CD4-positive, alpha-beta T cell treated with Interleukin-6 at 100 ng/mL for 8 hours (primary cell): Measurements from ENCODE around the gene PLA2G4F.

Source experiments
- DNase-seq: peaks from one replicate; pipeline ENCODE4 v3.0.0-alpha.2; 2020; ENCODE audit warnings: mixed read lengths, low spot score

Gene PLA2G4F, protein sequence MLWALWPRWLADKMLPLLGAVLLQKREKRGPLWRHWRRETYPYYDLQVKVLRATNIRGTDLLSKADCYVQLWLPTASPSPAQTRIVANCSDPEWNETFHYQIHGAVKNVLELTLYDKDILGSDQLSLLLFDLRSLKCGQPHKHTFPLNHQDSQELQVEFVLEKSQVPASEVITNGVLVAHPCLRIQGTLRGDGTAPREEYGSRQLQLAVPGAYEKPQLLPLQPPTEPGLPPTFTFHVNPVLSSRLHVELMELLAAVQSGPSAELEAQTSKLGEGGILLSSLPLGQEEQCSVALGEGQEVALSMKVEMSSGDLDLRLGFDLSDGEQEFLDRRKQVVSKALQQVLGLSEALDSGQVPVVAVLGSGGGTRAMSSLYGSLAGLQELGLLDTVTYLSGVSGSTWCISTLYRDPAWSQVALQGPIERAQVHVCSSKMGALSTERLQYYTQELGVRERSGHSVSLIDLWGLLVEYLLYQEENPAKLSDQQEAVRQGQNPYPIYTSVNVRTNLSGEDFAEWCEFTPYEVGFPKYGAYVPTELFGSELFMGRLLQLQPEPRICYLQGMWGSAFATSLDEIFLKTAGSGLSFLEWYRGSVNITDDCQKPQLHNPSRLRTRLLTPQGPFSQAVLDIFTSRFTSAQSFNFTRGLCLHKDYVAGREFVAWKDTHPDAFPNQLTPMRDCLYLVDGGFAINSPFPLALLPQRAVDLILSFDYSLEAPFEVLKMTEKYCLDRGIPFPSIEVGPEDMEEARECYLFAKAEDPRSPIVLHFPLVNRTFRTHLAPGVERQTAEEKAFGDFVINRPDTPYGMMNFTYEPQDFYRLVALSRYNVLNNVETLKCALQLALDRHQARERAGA

DNA sequence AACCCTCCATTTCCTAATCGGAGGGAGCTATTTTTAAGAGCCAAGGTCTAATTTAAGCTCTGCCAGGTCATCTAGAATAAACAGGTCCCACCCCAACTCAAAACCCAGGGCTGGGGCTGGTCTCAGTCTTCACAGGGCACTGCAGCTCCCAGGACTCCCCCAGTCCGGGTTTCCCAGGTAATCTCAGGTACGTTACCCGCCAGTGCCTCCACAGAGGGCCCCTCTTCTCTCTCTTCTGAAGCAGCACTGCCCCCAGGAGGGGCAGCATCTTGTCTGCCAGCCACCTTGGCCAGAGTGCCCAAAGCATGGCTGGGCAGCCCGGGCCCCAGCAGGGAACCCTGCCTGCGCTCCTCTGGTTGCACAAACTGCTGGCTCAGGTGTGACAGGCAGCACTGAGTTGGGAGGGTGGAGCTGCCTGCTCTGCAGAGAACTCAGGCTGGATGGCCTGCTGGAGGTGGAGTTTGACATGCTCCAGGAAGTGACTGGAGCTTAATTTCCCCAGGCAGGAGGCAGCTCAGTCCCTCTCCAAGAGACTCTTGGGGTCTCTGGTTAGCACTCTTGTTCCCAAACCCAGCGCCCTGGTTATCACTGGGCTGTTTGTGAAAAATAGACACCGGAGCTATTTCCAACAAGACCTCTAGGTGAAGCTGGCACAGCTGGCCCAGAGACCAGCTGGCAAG is at the start of gene PLA2G4F:
Gene PLA2G4F, minus strand, starts transcription at position 394 of the 680 bp plus-strand sequence. Its CDS starts 87 bp downstream, at position 307.
- DNase-seq: no peak

DNA sequence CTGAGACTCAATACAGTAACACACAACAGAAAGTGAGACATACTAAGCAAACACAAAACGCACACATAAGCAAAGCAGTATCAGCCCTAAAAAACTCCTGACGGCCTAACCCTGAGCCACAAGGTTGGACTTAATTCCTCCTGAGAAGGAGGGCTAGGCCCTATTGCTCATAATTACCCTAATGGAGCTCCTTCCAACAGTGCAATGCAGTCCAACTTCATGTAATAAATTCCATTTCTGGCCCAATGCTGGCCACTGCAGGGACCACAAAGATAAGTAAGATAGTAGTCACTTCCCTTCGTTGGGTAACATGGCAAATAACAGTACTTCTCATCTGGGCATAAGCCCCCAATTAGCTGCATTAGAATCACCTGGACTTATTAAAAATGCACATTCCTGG is 47.5 kb upstream of the PLA2G4F start:
- DNase-seq: no peak

DNA sequence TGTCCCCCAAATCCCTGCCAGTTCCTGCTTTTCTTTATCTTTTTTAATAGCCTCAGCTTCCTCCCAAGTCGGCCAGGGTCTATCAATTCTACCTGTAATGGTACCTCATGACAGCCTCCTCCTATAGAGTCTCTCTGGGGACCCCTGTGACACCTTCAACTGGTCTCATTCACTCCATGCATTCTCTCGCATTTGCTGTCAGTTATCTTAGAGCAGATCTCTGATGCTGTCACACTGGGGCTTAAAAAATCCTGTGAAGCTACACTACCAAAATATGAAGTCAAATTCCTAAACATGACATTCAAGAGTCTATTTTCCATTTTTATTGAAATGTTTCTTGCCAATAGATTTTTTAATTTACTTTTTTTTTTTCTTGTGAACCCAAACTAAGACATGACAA is 46.2 kb upstream of the PLA2G4F start:
- no peak for DNase-seq

DNA sequence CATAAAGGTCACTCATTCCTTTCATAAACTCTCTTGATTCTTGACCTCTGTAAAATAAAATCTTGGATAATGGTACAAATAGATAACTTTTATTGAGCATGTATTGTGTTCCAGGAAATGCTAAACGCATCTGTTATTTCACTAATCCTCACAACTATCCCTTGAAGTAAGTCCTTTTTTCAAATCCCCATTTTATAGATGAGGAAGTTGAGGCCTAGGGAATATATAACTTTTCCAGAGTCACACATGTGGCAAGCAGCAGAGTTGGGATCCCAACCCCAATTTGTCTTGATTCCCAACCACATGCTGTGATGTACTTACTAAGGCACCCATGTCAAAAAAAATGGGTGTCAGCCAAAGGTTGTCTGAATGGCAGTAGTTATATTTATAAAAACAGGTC is 45.4 kb upstream of the PLA2G4F start:
- DNase-seq: no peak

DNA sequence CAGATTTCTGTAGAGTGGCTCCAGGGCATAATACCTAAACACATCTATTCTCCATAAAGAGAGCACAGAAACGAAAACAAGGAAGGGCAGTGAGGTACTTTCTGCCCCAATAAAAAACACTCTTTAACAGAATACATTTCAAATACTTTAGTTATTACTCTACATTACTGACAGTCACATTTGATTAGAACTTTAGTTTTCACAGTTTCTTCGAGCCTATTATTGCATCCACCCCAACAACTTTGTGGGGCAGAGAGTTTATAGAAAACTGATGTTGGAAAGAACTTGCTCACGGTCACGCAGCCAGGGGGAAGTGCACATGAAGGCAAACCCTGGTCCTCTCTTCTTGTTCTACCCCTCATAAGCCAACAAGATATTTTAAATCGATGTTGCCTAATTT is 42.7 kb upstream of the PLA2G4F start:
- no peak for DNase-seq

DNA sequence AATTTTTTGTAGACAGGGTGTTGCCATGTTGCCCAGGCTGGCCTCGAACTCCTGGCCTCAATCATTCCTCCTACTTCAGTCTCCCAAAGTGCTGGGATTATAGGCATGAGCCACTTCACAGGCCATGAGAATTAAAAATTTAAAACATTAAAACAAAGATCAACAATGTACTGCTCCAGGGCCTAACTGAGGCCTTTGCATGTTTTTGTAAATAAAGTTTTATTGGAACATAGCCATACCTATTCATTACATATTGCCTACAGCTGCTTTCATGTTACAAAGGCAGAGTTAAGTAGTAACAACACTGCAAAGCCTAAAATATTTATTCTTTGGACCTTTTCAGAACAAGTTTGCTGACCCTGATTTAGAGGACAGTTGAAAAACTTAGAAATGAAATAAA is 42.1 kb upstream of the PLA2G4F start:
- no peak for DNase-seq

DNA sequence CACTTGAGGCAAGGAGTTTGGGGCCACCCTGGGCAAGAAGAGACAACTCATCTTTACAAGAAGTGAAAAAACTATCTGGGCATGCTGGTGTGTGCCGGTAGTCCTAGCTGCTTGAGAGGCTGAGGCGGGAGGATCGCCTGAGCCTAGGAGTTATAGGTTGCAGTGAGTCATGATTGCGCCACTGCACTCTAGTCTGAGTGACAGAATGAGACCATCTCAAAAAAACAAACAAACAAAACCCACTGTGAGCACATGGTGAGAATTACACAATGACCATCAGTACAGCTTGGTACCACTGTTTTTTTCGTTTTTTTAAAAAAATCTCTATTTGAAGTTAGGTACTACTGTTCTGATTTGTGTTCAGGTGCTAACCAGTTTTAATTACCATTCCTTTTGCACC is 38.1 kb upstream of the PLA2G4F start:
- DNase-seq: no peak

DNA sequence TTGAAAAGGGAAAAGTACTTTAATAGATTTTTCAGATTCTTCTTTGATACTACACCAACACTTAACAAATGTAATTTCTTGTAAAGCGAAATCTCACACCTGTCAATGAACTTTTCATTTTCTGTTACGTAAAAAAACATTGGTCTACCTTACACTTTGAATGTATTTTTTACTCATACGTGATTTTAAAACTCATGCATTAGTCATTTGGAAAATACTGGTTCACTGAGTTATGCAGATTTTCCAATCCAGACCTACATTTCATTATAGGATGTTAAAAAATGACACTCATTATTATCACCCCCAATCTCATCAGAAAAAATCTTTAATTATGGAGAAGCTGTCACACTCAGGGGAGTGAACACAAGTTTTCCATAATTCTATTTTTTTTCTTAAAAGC is 36.9 kb upstream of the PLA2G4F start:
- no peak for DNase-seq

DNA sequence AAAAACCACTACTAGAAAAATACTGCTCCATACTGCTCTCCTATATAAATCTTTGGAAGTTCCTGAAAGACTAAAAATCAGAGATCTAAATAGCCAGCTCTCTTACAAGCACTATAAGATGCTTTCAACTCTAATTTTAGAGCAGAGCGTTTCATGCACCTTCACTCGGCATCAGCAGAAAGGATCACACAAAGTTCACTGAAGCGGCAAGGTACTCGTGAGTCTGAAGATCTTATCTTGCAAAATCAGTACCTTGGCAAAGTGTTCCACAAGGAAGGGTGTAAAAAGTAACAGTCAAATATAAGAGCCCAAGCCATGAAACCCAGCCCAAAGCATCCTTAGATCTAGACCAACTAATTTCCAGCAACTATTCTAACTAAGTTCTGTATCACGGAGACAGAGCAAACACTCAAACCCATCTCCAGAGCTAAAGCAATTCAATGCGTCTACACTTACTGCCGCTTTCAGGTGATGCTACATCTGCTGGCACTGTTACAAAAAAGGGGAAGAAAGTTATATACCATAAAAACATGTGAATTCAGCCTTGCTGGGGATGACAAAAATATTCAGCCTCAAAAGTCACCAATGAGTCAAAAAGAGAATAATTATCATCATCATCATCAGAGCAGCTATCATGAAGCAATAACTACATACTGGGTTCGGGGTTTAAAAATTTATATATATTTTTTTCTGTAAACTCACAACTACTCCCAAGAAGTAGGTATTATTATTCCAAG is 35.3 kb upstream of the PLA2G4F start:
- no peak for DNase-seq

DNA sequence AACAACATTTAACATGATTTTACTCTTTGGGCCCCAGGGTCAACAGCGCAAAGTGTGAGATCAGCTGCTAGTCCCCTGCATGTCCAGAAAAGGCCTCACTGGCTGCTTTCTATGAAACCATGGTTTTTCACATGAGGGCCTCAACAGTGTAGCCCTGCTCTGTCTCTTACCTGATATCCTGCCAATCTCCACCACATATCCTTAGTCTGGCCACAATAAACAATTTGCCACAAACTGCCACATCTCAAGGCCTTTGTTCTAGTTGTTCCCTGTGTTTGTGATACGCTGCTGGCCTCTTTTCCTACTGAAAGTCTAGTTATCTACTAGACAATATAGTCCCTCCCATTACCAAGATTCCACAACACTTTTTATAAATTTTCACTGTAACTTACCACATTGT is 33.9 kb upstream of the PLA2G4F start:
- no peak for DNase-seq

DNA sequence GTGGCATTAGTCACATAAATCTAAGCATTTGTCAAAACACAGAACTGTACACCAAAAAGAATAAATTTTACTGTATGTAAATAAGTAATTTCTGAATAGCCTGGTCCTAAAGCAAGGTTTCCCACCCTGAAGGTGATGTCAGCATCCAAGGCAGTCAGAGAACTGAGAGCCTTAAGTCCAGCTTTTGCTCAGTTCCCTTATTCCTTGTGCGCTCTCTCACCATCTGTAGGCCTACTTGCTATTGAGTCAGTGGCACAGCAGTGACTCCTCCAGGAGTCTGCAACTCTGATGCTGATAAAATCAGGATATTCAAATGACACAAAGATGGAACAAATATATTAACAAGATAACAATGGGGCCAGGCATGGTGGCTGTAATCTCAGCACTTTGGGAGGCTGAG is 29.4 kb upstream of the PLA2G4F start:
- DNase-seq: no peak

DNA sequence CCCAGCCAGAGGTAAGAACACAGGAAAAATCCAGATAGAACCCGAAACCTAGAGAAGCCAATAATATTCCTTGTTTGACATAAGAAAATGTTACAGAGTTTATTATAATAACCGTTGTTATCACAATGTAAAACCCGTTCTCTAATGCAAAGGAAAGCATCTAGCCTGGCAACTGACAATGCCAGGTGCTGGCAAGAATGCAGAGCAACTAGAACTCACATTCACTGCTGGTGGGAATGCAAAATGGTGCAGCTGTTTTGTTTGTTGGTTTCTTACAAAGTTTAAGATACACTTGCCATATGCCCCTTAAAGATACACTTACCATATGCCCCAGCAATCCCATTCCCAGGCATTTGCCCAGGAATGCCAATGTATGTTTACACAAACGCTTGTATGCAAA is 28.3 kb upstream of the PLA2G4F start:
- DNase-seq: no peak

DNA sequence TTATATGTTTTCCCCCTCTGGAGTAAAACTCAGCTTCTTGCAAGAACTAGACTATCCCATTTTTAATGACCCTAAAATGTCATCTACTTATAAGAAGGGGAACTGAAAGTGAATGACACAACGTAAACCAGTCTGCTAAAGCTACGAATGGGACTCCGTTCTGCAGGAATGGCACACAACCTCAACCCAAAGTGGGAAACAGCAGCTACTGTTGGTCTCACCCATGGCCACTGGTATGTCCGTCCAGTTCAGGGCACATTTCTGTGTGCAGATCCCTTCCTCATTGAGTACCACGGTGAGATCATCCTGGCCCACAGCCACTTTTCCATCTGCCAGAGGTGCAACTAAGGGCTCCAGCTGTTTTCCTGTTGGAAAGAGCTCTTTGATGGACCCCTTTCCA is 27.9 kb upstream of the PLA2G4F start:
- DNase-seq: no peak

DNA sequence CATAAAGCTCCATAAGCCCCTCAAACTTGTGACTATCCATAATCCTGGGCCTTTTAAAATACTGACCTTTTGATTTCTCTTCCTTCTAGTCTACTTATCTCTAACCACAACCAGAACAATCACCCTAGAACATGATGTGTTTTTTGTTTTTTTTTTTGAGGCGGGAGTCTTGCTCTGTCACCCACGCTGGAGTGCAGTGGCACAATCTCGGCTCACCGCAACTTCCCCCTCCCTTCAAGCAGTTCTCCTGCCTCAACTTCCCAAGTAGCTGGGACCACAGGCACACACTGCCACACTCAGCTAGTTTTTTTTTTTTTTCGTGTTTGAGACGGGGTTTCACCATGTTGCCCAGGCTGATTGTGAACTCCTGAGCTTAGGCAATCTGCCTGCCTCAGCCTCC is 26.5 kb upstream of the PLA2G4F start:
- DNase-seq: no peak

DNA sequence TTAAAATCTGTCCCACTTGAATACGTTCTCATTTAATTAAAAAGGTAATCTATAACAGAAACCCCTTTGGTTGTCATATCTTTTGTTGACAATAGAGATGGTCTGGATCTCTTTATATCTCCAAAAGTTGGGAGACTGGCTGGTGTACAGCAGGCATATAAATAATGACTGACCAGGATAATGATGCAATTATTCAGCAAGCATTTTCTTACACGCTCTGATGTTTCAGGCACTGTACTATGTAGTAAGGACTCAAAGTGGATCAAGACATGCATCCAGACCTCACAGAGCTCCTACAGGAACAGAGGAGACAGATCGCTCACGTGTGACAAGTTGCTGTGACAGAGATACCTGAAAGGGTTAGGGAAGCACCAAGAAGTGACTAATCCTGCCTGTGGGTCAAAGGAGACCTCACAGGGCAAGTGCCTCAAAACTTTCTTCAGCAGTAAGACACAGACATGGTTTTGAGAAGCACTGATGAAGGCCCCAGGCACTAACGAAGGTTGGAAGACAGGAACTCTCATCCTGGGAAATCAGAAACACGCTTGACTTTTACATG is 26.0 kb upstream of the PLA2G4F start:
- no peak for DNase-seq

DNA sequence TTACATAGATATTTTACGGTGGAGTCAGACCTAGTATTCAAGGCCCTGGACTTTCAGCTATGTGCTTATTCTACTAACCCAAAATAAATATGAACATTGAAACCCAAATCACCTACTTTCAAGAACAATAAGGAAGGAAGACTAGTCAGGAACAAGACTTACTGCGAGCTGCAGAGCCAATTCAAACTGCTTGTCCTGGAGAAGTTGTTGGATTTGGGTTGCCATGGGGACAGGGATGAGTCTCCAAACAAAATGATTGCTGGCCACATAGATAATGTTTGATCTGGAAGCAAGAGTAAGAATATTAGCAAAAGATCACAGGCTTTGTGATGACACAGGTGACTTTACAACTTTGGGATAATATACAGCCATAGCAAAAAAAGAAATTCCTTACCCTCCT is 21.6 kb upstream of the PLA2G4F start:
- no peak for DNase-seq

DNA sequence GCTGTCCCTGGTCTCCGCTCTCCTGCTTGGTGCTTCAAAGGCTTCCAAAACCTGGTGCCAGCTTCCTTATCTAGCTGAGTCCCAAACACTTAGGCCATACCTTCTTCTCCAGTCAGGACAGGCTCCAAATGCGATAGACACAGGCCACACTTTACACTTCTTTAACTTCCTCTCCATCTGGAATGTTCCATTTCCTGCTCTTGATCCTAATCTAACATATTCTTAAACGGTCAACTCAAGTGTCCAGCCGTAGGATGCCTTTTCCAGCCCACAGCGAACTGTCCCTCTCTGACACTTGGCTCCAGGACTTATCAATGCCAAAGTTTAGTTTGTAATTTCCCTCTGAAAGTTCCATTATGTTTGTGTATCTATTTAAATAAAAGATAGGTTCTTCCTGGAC is 19.2 kb upstream of the PLA2G4F start:
- no peak for DNase-seq

DNA sequence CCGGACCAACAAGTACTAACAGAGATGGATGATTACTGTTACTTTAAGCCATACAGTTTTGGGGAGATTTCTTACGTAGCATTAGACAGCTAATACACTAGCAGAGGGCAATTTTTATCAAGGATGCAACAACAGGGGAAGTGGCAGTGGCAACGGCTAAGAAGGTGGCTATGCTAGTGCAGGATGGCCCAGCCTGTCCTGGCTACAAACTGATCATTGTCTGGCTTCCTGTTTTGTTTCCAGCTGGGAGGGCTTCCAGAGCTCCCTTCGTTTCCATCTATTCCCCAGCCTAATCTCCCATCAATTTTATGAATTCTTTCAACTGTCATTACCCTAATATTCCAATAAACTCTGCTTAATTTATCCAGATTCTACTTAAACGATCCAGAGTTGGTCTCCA is 16.0 kb upstream of the PLA2G4F start:
- DNase-seq: no peak

DNA sequence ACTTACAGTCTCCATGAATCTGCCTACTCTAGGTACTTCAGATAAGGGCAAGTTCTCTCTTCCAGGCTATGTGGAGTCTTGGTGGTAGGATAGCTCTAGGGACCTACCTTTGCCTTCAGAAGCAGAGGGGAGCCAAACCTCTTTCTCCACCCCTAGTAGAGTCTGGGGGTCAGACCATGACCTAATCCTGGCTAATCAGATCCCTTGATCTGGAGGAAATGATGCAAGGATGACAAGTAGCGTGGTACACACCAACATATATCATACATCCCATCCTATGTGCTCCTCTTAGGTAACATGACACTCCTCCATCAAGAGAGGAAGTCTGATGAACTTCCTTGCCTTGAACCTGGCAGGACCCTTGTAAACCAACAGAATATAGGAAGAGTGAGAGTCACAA is 15.4 kb upstream of the PLA2G4F start:
- DNase-seq: no peak

DNA sequence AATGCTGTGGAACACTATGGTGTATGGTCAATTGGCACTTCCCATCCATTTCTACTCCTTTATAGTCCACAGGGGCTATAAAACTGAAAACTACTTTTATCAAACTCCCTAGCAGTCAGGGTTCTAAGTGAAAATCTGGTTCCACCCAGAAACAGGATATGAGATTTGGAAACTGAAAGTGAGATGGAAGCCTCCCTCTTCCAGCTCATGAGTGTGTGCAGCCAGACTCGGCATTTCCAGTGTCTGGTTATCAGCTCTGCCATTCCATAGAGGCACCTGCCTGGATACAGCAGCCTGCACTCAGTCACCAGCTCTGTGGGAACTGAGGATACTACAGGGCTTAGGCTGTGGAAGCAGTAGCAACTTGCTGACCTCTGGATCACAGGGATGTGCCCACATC is 14.7 kb upstream of the PLA2G4F start:
- no peak for DNase-seq

DNA sequence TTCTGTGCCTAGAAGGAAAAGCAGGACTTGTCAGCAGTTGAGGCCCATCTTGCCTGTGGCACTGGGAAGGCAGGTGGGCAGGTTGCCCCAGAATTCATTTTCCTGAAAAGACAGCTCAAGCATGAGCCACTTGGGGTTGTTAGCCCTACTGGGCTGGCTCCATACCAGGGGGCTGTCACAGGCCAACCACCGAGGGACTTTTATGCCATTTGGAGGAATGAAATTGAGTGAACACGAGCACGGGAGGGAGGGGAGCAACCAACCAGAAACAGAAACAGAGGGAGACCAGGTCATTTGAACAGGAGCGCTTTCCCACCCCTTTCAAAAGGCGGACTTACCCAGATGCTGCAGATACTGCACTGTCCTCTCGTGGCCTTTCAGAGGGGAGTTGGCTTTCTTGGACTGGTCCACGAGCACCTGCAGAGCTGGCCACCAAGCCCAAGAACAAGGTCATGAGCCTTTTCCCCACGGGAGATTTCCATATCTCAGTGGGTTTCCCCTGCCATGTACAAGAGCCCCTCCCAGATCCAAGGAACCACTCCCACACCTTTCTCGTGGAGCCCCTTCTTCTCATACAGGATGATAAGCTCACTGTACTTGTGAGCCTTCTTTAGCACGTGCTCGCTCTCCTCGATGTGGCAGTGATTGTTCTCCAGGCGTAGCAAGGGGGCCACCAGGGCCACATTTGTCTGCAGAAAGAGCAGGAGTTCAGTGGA is 9.9 kb upstream of the PLA2G4F start:
- DNase-seq: no peak
